Astrocyte of the spinal cord (primary cell): Measurements from ENCODE around the gene TREX2.

Source experiments
- DNase-seq: peaks from one replicate; pipeline ENCODE4 v3.0.0; 2011; ENCODE audit warnings: low read depth, low spot score
- H3K4me3 ChIP-seq: 2 replicates; pipeline ENCODE4 v1.5.1; 2011; ENCODE audit warnings: low read depth, mild to moderate bottlenecking, low read length, moderate library complexity
- CTCF ChIP-seq: IDR thresholded peaks from 2 replicates; pipeline ENCODE4 v1.5.1; 2012; ENCODE audit warnings: low read depth, mild to moderate bottlenecking, low read length, inconsistent platforms
- in situ Hi-C: cut with HindIII; loops from 2 replicates; pipeline ENCODE4 v1.10.0; 2017; ENCODE audit warnings: low sequenced_read_pairs

The TREX2 gene

GRCh38 chrX:153445856-153446635, at the start of gene TREX2:
TREX2 (minus strand) TSS chrX:153446056; CDS start chrX:153445430, 626 bp downstream.
- no peak for DNase-seq
- TF ChIP-seq CTCF: no peak
- H3K4me3 ChIP-seq: no peak within 1 kb of the TSS
- in situ Hi-C loops: no loop called here

- TF ChIP-seq CTCF: no peak
- in situ Hi-C loops: no loop called here
- peak; percentile 27 for DNase-seq
- H3K4me3 ChIP-seq: peak overlapping the region; percentile 61
These were observed 49.5 kb upstream of the TREX2 start for GRCh38 chrX:153495362-153495751.

- peak; percentile 65 for DNase-seq
- in situ Hi-C loops: no loop called here
- H3K4me3 ChIP-seq: peak within 1 kb of the TSS; percentile 61
- TF ChIP-seq CTCF: peak; percentile 44
These were observed 48.9 kb upstream of the TREX2 start, which contains the start of gene BGN for GRCh38 chrX:153494541-153495361. BGN (plus strand) TSS chrX:153494980; CDS start chrX:153504632, 9,652 bp downstream.

GRCh38 chrX:153494061-153494460, 48.2 kb upstream of the TREX2 start:
- TF ChIP-seq CTCF: no peak
- in situ Hi-C loops: no loop called here
- DNase-seq: no peak
- H3K4me3 ChIP-seq: no peak overlapping the region

GRCh38 chrX:153493085-153493484, 47.2 kb upstream of the TREX2 start:
- no peak for TF ChIP-seq CTCF
- H3K4me3 ChIP-seq: no peak overlapping the region
- no peak for DNase-seq
- in situ Hi-C loops: no loop called here

GRCh38 chrX:153492543-153492942, 46.7 kb upstream of the TREX2 start:
- no peak overlapping the region for H3K4me3 ChIP-seq
- no peak for TF ChIP-seq CTCF
- in situ Hi-C loops: no loop called here
- no peak for DNase-seq
